HG03354 (cell line): Measurements from ENCODE around the gene CABCOCO1.
"Not testable (repeated sequence)": the region's sequence is repeated elsewhere in the genome, so short reads cannot be mapped to it uniquely, and the experiment has no call there.

Experiments
- ATAC-seq: cut with Tn5 transposase; IDR thresholded peaks from one replicate; pipeline ENCODE4 v1.9.1; 2021; ENCODE audit warnings: mild to moderate bottlenecking; ENCODE audit not compliant: unreplicated experiment, poor library complexity, severe bottlenecking

The CABCOCO1 gene

GRCh38 chr10:61702584-61702983, 39.9 kb downstream of the CABCOCO1 start:
- no peak for ATAC-seq

GRCh38 chr10:61705022-61705613, 42.4 kb downstream of the CABCOCO1 start:
- no peak for ATAC-seq

GRCh38 chr10:61708846-61709245, 46.1 kb downstream of the CABCOCO1 start:
- no peak for ATAC-seq

- ATAC-seq = not testable (repeated sequence)
Measured at GRCh38 chr10:61712105-61712504, 49.4 kb downstream of the CABCOCO1 start.

GRCh38 chr10:61719475-61719874, 56.7 kb downstream of the CABCOCO1 start:
- not testable (repeated sequence) for ATAC-seq

GRCh38 chr10:61719906-61720305, 57.2 kb downstream of the CABCOCO1 start:
- ATAC-seq = no peak

- ATAC-seq = no peak
Measured at GRCh38 chr10:61721431-61721830, 58.7 kb downstream of the CABCOCO1 start.

GRCh38 chr10:61725221-61725620, 62.5 kb downstream of the CABCOCO1 start:
- not testable (repeated sequence) for ATAC-seq

GRCh38 chr10:61729596-61729995, 66.9 kb downstream of the CABCOCO1 start:
- ATAC-seq = no peak

GRCh38 chr10:61730671-61731070, 67.9 kb downstream of the CABCOCO1 start:
- ATAC-seq = no peak

GRCh38 chr10:61731638-61732037, 68.9 kb downstream of the CABCOCO1 start:
- no peak for ATAC-seq

GRCh38 chr10:61732629-61733278, 70.0 kb downstream of the CABCOCO1 start:
- ATAC-seq = no peak

- peak; percentile 57 for ATAC-seq
Measured at GRCh38 chr10:61733358-61733940, 70.7 kb downstream of the CABCOCO1 start.

GRCh38 chr10:61735882-61736281, 73.2 kb downstream of the CABCOCO1 start:
- no peak for ATAC-seq

GRCh38 chr10:61737455-61737854, 74.7 kb downstream of the CABCOCO1 start:
- ATAC-seq = not testable (repeated sequence)

GRCh38 chr10:61742812-61743211, 80.1 kb downstream of the CABCOCO1 start:
- no peak for ATAC-seq

- no peak for ATAC-seq
Measured at GRCh38 chr10:61744469-61744868, 81.7 kb downstream of the CABCOCO1 start.

- no peak for ATAC-seq
Measured at GRCh38 chr10:61746377-61746776, 83.6 kb downstream of the CABCOCO1 start.

GRCh38 chr10:61747307-61747706, 84.6 kb downstream of the CABCOCO1 start:
- ATAC-seq = no peak

- ATAC-seq = no peak
Measured at GRCh38 chr10:61749291-61749690, 86.6 kb downstream of the CABCOCO1 start.

- peak; percentile 80 for ATAC-seq
Measured at GRCh38 chr10:61750943-61751471, 88.3 kb downstream of the CABCOCO1 start.
